WTC11 (cell line): ENCODE data around the gene RHOT2.

Experiments used
- CREB1 ChIP-seq: sonication (generic); formaldehyde crosslinking; IDR thresholded peaks from 2 replicates; pipeline ENCODE4 v1.8.0; 2023; ENCODE audit warnings: mild to moderate bottlenecking, missing genetic modification reagents
- TF ChIP-seq, protein P1 (sequence below): fragments of 200-600 bp; IDR thresholded peaks from 2 replicates; pipeline ENCODE4 v1.8.0; 2022; ENCODE audit warnings: antibody characterized with exemption

- no peak for TF ChIP-seq CREB1 (CRISPR knock-in tag)
- TF ChIP-seq, protein P1, sequence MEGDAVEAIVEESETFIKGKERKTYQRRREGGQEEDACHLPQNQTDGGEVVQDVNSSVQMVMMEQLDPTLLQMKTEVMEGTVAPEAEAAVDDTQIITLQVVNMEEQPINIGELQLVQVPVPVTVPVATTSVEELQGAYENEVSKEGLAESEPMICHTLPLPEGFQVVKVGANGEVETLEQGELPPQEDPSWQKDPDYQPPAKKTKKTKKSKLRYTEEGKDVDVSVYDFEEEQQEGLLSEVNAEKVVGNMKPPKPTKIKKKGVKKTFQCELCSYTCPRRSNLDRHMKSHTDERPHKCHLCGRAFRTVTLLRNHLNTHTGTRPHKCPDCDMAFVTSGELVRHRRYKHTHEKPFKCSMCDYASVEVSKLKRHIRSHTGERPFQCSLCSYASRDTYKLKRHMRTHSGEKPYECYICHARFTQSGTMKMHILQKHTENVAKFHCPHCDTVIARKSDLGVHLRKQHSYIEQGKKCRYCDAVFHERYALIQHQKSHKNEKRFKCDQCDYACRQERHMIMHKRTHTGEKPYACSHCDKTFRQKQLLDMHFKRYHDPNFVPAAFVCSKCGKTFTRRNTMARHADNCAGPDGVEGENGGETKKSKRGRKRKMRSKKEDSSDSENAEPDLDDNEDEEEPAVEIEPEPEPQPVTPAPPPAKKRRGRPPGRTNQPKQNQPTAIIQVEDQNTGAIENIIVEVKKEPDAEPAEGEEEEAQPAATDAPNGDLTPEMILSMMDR: no peak
Measured at GRCh38 chr16:714079-714478, 46.1 kb downstream of the RHOT2 start.
